GM18499 (cell line): ENCODE results near the gene ATP9B.
"Not testable (repeated sequence)": the region's sequence is repeated elsewhere in the genome, so short reads cannot be mapped to it uniquely, and the experiment has no call there.

ENCODE experiments used
- ATAC-seq: cut with Tn5 transposase; IDR thresholded peaks from one replicate; pipeline ENCODE4 v1.9.1; 2021; ENCODE audit warnings: moderate number of reproducible peaks; ENCODE audit not compliant: insufficient read depth, unreplicated experiment

ATP9B gene

DNA sequence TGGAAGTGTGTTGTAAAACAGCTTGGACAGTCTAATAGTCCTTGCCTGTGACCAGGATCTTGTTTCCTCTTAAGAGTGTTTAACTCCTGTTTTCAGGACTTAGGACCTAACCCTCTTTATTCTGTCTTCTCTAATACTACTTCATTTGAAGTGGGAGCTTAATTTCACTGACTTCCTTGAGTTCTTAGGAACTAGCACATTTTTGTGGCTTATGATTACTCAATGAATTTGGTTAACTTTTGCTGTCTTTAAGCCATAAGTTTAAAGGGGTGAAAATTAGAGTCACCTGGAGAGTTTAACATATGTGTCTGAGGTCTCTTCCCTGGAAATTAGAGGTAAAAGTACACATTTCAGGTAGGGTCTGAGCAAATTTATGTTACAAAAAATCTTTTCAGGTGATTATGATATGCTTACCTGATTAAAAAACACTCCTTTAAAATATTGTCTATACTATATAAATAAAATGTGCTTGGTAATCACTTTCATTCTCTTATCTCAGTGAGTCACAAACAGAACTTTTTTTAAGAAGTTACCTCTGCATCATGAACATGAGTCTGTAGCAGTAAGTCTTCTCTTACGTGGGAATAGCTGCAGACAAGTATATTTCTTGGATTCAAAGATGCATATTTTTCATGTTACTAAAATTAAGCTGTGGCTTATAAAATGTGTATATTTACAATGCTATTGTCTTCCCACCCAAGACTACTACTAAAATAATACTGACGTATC lies 52.7 kb downstream of the ATP9B start:
- ATAC-seq: no peak

DNA sequence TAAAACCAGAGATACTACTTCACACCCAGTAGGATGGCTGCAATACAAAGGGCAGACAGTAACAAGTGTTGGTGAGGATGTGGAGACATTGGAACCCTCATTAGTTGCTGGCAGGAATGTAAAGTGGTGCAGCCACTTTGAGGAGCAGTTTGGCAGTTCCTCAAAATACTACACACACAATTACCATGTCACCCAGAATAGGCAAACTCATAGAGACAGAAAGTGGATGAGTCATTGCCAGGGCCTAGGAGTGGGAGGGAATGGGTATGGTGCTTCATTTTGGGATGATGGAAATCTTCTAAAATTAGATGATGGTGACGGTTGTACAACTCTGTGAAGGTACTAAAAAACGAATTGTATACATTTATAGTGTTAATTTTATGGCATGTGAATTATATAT lies 54.8 kb downstream of the ATP9B start:
- ATAC-seq: no peak

DNA sequence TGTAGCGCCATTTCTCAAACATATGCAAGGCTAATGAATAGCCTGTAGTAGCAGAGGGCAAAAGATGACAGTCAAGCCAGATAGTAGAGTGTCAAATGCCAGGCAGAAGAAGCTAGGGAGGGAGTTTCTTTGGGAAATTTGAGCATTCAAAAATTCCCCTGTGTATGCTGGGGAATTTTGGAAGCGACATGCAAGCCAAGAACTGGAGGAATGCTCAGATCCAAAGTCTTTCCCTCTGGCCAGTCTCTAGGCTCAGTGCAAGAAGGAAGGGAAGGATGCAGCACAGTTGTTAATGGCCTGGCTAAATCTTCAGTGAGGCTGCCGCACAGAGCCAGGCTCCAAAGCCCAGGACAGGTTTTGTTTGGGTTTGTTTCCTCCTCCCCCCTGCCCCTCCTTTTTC lies 59.9 kb downstream of the ATP9B start:
- ATAC-seq: no peak

DNA sequence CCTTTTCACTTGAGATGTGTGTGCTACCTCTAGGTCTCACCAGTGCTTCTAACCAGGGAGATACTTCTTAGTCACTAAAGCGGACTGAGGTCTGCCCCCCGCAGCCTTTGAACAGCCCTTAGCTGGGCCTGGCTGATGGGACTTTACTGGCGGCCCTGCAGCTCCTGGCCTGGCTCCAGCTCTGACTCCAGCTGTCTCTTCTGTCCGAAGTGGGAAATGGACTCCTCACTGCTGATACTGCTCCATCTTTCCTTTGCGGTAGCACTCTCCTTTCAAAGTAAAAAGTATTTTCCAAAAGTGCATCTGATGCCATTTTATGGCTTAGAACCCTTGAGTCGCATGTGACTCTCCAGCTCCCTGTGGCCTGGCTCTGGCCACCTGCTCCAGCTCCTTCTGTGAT lies 64.5 kb downstream of the ATP9B start:
- ATAC-seq: no peak

DNA sequence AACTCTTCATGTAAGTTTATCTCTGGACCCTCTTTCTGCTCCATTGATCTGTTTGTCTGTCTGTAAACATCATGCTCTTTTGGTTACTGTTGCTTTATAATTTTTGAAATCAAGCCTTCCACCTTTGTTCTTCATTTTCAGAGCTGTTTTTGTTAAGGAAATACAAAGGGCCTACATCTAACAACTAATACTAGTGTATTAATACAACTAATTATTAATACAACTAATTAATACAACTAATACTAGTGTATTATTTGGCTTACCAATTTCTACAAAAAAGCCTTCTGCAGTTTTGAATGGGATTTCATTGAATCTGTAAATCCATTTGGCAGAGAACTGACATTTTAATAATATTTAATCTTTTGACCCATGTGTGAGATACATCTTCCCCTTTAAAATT lies 66.7 kb downstream of the ATP9B start:
- ATAC-seq: no peak

DNA sequence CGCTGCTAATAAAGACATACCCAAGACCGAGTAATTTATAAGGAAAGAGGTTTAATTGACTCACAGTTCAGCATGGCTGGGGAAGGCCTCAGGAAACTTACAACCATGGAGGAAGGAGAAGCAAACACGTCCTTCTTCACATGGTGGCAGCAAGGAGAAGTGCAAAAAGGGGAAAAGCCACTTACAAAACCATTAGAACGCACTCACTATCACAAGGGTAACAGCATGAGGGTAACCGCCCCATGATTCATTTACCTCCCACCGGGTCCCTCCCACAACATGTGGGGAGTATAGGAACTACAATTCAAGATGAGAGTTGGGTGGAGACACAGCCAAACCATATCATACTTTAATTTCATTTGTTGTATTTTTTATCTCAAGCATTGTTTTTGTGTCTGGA lies 67.5 kb downstream of the ATP9B start:
- ATAC-seq: no peak

DNA sequence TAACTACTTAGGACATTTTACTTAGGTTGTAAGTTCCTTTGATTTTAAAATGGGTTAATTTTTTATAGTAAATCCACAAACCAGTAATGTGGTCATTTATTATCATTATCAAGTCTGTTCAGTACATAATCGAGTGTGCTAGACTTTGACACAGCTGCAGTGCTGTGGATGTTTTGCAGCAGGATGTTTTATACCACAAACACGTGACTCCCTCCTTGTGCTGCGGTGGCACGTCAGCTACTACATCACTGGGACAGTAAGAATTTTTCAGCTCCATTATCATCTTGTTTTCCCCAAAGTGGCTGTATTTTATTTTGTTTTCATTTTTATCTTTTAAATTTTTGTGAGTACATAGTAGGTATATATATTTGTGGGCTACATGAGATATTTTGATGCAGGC lies 70.0 kb downstream of the ATP9B start:
- ATAC-seq: no peak

DNA sequence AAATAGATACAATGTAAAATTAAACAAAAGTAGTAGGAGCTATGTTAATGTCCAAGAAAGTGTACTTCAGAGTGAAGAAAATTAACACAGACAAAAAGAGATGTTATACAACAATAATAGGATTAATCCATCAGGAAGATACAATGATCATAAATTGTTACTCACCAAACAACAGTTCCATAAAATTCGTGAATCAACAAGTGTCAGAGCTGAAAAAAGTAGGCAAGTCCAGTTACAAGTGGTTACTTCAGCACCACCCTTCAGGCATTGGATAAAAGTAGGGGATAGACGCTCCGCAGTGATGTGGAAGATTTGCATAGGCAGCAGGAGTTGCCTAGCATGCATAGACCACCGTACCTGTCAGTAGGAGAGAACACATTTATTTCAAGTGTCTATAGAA lies 77.8 kb downstream of the ATP9B start:
- no peak for ATAC-seq

DNA sequence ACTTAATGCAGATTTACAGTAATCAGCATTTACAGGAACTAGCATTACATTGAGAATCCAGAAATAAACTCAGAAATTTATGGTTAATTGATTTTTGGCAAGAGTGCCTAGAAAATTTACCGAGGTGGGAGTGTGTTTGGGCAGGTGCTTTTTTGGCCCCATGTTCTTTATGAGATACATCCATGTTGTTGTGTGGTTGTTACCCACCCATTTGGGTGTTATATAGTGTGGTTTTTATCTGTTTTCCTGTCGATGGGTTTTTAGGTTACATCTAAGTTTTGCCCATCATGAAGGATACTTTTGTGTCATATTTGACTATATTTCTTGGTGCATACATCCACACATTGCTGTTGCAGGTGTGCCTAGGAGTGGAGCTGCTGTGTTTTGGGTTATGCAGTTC lies 82.0 kb downstream of the ATP9B start:
- no peak for ATAC-seq

DNA sequence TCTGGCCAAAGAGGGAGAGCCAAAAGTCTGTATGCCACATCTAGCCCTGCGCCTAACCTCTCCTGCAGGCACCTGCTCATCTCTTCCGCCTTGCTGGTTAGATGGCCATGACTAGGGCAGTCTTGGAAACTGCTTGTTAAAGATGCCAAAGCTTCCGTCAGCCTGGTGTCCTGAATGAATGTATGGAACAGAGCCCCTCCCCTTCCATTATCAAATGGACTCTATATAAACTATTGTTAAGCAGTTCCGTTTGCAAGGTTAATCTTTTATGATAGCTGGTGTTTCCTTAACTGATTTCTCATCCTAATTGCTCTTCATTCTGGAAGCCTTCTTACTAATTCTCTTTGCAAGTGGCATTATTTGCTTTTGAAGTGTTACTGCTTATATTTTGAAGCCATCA lies 87.1 kb downstream of the ATP9B start:
- no peak for ATAC-seq

DNA sequence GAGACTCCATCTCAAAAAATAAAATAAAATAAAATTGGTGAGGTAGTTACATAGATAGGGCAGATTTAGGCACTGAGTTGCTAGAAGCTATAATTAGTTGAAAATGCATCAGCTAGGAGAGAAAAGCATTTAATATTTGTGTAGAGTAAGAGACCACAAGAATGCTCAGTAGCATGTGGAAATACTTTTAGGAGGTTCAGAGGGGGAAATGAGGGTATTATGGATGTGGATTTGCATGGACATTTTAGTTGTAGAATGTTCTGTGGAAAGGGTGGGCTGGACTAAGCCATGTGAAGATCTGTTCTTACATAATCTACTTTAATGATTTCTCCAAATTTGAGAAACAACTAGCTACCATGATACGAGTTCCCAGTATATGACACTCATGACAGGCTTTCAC lies 95.5 kb downstream of the ATP9B start:
- ATAC-seq: no peak

DNA sequence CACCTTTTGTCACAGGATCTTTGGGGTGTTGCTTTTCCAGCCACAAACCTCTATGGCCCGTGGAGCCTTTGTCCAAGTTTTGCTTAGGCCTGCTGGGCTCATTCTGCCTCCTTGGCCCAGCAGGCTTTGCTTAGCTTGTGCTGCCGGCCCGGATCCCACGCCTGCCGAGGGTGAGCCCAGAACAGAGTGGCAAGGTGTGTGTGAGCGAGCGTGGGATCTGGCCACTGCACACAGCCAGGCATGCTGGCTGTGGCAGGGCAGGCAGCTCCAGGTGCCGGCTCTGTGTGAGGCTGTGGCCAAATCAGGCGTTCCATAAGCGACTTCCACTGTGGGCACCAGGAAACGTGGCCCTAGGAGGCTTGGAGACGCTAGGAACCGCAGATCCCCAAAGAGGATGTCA lies 97.5 kb downstream of the ATP9B start:
- no peak for ATAC-seq

DNA sequence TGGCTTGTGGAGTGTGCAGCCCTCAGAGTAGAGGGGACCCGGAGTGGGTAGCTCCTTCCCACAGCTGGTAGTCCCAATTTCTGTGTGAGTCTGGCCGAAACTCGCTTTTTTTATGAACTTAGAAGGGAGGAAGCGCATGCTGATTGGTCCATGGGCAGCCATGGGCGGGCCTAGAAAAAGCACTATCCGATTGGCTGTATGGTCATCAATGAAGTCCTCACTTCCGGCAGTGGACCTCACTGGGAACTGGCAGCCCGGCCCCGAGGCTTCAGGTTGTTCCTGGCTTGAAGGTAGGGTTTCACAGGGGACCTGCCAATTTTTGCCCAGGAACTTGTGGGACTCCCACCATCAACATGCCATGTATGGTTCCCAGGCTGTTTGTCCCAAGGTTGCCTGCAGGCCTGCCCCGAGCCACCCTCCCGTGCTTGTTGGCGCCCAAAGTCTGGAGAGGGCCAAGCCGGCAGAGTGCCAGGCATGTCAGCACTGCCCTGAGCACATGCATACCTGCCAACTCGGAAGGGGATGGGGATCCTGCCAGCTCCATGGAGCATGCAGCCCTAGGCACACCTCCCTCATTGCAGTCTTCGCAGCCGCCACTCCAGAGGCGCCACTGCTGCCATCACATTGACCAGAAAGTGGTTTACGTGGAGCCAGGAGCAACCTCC lies 98.5 kb downstream of the ATP9B start:
- ATAC-seq: no peak

DNA sequence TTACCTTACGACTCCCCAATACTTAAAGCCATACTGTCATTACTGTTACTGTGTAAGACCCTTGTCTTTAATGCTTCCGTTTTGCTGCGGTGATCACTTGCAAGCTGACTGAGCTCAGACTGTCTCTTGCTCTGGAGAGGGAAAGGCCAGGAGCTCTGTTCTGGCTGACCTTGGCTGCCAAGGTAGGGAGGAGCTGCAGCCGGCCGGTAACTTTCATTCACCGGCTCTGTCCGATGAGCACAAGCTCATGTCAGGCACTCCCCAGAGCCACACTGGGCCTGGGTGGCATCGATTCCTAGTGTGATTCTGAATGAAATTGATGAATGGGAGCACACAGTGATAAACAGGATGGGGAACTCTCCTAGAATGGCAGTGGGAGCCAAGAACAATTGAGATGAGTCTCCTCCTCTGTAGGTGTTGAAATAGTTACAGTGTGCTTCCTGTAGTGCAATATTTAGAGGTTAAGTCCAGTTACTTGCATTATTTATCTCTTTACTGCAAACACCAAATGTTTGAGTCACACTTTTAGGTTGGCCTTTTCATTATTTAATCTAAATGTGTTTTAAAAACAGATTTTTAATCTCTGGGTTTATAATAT lies 100.9 kb downstream of the ATP9B start:
- no peak for ATAC-seq

DNA sequence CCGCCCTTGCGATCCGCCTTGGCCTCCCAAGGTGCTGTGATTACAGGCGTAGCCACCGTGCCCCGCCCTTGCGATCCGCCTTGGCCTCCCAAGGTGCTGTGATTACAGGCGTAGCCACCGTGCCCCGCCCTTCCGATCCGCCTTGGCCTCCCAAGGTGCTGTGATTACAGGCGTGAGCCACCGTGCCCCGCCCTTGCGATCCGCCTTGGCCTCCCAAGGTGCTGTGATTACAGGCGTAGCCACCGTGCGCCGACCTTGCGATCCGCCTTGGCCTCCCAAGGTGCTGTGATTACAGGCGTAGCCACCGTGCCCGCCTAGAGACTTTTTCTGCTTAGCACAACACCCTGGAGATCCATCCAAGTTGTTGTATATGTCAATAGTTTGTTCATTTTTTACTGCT lies 103.1 kb downstream of the ATP9B start:
- not testable (repeated sequence) for ATAC-seq

DNA sequence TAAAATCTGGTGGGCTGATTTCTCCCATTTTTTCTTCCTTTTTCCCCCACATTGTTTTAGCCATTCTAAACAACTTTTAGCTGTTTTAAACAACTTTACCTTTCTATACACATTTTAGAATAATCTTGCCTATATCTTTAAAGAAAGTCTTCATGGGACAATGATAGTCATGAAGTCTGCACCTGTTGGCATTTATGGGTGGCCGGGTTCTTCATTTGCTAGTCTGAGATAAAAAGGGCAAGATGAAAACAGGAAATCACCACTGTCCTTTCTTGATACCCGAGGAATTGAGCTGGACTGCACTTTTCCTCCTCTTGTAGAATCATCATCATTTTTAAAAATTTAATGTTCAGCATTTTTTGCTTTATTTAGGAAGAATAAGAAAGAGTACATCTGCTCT lies 104.5 kb downstream of the ATP9B start:
- ATAC-seq: no peak

DNA sequence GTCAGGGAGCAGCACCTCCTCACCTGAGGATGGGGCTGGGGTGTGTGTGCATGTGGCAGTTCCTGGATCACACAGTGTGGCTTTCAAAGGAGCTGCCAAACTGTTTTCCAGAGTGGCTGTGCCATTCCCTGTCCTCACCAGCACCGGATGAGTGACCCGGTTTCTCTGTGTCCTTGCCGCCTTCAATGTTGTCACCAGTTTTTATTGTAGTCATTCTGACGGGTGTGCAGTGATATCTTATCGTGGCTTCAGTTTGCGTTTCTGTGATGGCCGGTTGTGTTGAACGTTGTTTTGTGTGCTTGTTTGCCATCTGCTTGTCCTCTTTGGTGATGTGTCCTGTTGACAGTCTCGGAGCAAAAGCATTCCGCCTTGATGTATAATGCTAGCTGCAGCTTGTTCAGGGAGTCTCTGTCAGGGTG lies 108.9 kb downstream of the ATP9B start:
- no peak for ATAC-seq

DNA sequence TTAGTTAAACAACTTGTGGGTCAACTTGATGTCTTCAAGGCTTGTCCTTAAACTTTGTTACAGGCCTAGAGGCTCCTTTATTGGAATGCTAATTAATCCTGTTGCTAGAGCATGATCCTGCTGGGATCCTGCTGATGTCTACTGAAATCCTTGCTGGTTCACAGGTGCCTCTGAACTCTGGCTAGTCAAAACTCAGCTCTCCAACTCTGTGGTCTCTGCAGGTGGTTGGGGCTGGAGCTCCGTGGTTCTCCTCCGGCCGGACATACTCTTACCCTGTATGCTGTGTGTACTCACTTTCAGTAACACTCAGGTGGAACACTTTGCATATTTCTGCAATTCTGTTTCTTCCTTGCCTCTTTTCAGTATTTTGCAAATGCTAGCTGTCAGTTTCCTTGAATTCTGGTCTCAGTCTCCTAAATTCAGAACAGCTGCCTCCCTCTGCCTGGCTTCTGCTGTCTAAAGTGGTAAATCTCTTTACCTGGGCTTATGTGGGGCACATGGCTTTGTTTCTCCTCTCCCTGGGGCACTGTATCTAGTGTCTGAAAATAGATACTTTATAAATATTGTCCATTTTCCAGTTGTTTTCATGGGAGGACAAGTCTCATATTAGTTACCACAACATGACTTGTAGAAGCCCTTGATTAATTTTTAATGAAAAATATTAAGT lies 113.0 kb downstream of the ATP9B start:
- ATAC-seq: no peak

DNA sequence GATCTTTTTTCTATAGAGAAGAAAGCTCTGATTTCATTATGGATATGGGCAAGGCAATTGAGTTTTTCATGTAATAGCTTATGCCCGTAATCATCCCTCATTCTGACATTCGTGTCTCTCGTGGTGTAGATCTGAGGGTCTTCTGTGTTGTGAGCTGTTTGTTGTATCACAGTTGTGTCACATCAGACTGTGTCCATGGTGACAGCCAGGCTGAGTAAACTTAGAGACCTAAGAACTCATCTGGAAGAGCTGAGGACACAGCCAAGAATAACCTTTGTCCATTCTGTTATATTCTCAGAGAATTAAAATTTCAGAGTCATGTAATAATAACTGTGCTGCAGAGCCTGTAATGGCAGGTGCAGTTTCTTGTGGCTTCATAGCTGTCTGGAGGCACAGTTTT lies 116.5 kb downstream of the ATP9B start:
- ATAC-seq: no peak

DNA sequence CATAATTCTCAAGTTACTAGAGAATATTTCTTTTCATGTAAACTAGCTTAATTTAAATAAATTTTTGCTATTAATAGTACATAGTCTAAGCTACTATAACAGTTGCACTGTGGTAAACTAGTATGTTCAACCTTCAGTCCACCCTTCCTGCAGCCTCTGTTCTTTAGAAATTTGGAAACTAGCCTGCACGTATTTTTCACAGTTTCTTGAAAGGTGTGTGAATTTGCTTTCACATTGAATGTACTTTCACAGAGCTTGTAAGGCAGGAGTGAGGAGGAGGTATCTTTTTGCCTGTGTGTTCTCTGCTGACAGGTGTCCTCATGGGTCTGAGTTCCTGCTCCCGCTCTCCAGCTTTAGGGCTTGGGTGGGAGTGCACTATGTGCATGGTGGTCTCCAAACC lies 117.5 kb downstream of the ATP9B start:
- peak; percentile 55 for ATAC-seq

DNA sequence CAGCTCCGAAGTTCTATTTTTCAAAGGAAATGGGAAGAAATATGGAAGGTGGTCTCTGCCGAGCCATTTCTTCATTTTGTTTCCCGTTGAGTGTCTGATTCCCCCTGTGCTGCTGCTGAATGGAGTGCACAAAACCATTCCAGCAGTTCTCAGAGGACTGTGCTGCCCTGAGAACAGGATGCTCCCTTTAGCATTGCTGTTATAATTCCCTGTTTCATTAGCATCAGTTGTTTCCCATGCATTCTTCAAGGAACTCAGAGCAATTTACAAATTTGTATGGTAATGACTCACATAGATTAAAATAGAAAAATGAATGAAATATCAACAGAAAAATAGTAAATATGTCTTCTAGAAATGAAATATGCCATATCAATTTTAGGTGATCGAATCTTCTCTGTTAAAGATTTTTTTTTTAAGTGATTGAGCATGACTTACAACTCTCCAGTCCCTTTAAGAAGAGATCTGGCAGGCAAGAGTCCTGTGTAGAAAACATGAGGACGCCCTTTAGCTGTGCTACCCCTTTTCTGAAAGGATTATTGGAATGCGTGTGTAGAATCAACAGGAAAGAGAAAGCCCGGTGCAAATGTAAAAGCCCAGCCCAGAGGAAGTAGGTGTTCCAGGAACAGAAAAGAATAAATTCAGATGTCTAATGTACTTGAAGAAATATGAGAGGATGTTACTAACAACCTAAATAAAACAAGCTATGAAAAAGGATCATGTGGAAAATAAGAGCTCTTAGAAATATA lies 118.5 kb downstream of the ATP9B start:
- ATAC-seq: no peak
